Activated CD8-positive, alpha-beta T cell treated with anti-CD3 and anti-CD28 coated beads for 36 hours (primary cell): ENCODE results near the gene RLF. TPM values are rescaled to one million over a fixed set of nuclear protein-coding genes. Genes with fewer than 3 reads are reported as not detected.

Experiments
- ATAC-seq: fragments of 200-7000 bp; cut with Tn5 transposase; one replicate; pipeline ENCODE4 v1.10.0; 2021; ENCODE audit warnings: mild to moderate bottlenecking, moderate library complexity
- CTCF ChIA-PET: fragments of 350-600 bp; sonication (Branson Sonifier 250); formaldehyde crosslinking; loops from one replicate; lab custom pipeline; 2021; ENCODE audit warnings: antibody characterized with exemption; lab: Charles Lee
- POLR2A ChIA-PET: fragments of 350-600 bp; sonication (Branson Sonifier 250); formaldehyde crosslinking; loops from one replicate; lab custom pipeline; 2021; ENCODE audit warnings: antibody characterized with exemption; lab: Charles Lee
- DNase-seq: peaks from one replicate; pipeline ENCODE4 v3.0.0-alpha.2; 2020
- H3K27ac Mint-ChIP-seq: one replicate; pipeline ENCODE4 v1.8.0; 2021; ENCODE audit warnings: mild to moderate bottlenecking, mixed read lengths
- H3K27me3 Mint-ChIP-seq: one replicate; pipeline ENCODE4 v1.8.0; 2021; ENCODE audit warnings: mixed read lengths
- H3K36me3 Mint-ChIP-seq: one replicate; pipeline ENCODE4 v1.8.0; 2021; ENCODE audit warnings: low read depth, mixed read lengths
- H3K4me1 Mint-ChIP-seq: one replicate; pipeline ENCODE4 v1.8.0; 2021; ENCODE audit warnings: low read depth, mixed read lengths
- H3K4me3 Mint-ChIP-seq: one replicate; pipeline ENCODE4 v1.8.0; 2021; ENCODE audit warnings: mild to moderate bottlenecking, moderate library complexity, mixed read lengths
- H3K9me3 Mint-ChIP-seq: one replicate; pipeline ENCODE4 v1.8.0; 2021; ENCODE audit warnings: mixed read lengths
- CTCF ChIP-seq: fragments of 200-600 bp; IDR thresholded peaks from one replicate; pipeline ENCODE4 v1.8.0; 2022; ENCODE audit warnings: antibody characterized with exemption, mild to moderate bottlenecking
- intact Hi-C: fragments of 100-400 bp; cut with micrococcal nuclease; formaldehyde crosslinking; loops from one replicate; pipeline ENCODE4 v1.10.0; 2022
- total RNA-seq, 2 experiments: library from RNA; stranded (reverse); gene quantifications; one replicate each; pipeline ENCODE4 v1.2.3, GENCODE V29; 2021

RLF gene
- total RNA-seq, 2 experiments from 2014 or later = 21.2 to 21.3 TPM

GRCh38 chr1:40264354-40264781 lies 103.2 kb downstream of the RLF start:
- no peaks in the 10 kb centered on the region for H3K27me3 Mint-ChIP-seq
- no peaks in the 10 kb centered on the region for H3K9me3 Mint-ChIP-seq
- H3K36me3 Mint-ChIP-seq = peaks cover 50% of the 10 kb centered on the region
- intact Hi-C loops = no loop called here
- no peak for TF ChIP-seq CTCF
- ATAC-seq (peak; percentile 94), DNase-seq (peak; percentile 60)
- H3K4me1 Mint-ChIP-seq = peaks cover 53% of the 10 kb centered on the region
- POLR2A ChIA-PET = interaction anchor here (0.6 kb wide), 1 partner anchor 90 kb away, joined by 3 read pairs; no protein-coding TSS in a partner anchor
- CTCF ChIA-PET = interaction anchor here (1.1 to 1.5 kb wide), 4 partner anchors 66 to 111 kb away, joined by 3 to 5 read pairs (median 4); no protein-coding TSS in a partner anchor
- peak overlapping the region; percentile 90 for H3K27ac Mint-ChIP-seq
- H3K4me3 Mint-ChIP-seq = peak overlapping the region; percentile 32

GRCh38 chr1:40265298-40265697 lies 104.1 kb downstream of the RLF start:
- H3K27me3 Mint-ChIP-seq = no peaks in the 10 kb centered on the region
- peaks cover 48% of the 10 kb centered on the region for H3K36me3 Mint-ChIP-seq
- ChIA-PET POLR2A (no interaction called here), CTCF (interaction anchor here (1.3 to 1.9 kb wide), 3 partner anchors 51 to 113 kb away, joined by 3 to 8 read pairs (median 5); partner anchors contain the start of gene COL9A2)
- intact Hi-C loops = no loop called here
- TF ChIP-seq CTCF = no peak
- H3K4me1 Mint-ChIP-seq = peaks cover 50% of the 10 kb centered on the region
- H3K27ac Mint-ChIP-seq = peak overlapping the region; percentile 42
- ATAC-seq = no peak
- H3K4me3 Mint-ChIP-seq = no peak overlapping the region
- no peaks in the 10 kb centered on the region for H3K9me3 Mint-ChIP-seq
- no peak for DNase-seq

- no peaks in the 10 kb centered on the region for H3K9me3 Mint-ChIP-seq
Observed at GRCh38 chr1:40265919-40266318, 104.7 kb downstream of the RLF start.

GRCh38 chr1:40266786-40267535 lies 105.8 kb downstream of the RLF start:
- Mint-ChIP-seq H3K4me1 (peaks cover 46% of the 10 kb centered on the region), H3K9me3 (no peaks in the 10 kb centered on the region)
- no peak for DNase-seq

More at GRCh38 chr1:40265919-40266318, 104.7 kb downstream of the RLF start:
- Mint-ChIP-seq H3K36me3 (peaks cover 47% of the 10 kb centered on the region), H3K4me1 (peaks cover 50% of the 10 kb centered on the region), H3K27ac (no peak overlapping the region), H3K4me3 (no peak overlapping the region), H3K27me3 (no peaks in the 10 kb centered on the region)
- ChIA-PET CTCF (interaction anchor here (1.8 to 2.1 kb wide), 3 partner anchors 50 to 122 kb away, joined by 5 to 8 read pairs (median 8); partner anchors contain the start of gene COL9A2), POLR2A (no interaction called here)
- TF ChIP-seq CTCF = no peak
- intact Hi-C loops = no loop called here
- ATAC-seq = no peak
- no peak for DNase-seq

More at GRCh38 chr1:40266786-40267535, 105.8 kb downstream of the RLF start:
- no peaks in the 10 kb centered on the region for H3K27me3 Mint-ChIP-seq
- ChIA-PET POLR2A (interaction anchor here (1.3 kb wide), 1 partner anchor 9 kb away, joined by 3 read pairs; the partner anchor contains the start of gene ZMPSTE24), CTCF (interaction anchor here (0.8 to 2.1 kb wide), 6 partner anchors 9 to 123 kb away, joined by 3 to 8 read pairs (median 4); partner anchors contain the start of gene COL9A2)
- no peak for ATAC-seq
- intact Hi-C loops = no loop called here
- H3K27ac Mint-ChIP-seq = no peak overlapping the region
- H3K4me3 Mint-ChIP-seq = no peak overlapping the region
- H3K36me3 Mint-ChIP-seq = peaks cover 42% of the 10 kb centered on the region
- TF ChIP-seq CTCF = no peak
